CD14-positive monocyte (primary cell): ENCODE results near the gene PDLIM4. TPM values are rescaled to one million over a fixed set of nuclear protein-coding genes. Genes with fewer than 3 reads are reported as not detected.

Experiments used
- DNase-seq, 3 donors: peaks; one replicate each; pipeline ENCODE4 v3.0.0-alpha.2; 2011 to 2022
- H2AFZ ChIP-seq: 2 replicates; pipeline ENCODE4 v1.6.0; 2012; ENCODE audit warnings: mild to moderate bottlenecking, low read depth, low read length, inconsistent platforms; ENCODE audit not compliant: insufficient read depth, poor library complexity, severe bottlenecking
- H3K27ac ChIP-seq, 2 donors: 1 replicate in 1 of 2; 2 replicates in 1 of 2; pipeline ENCODE4 v1.5.1; 2012 to 2013; ENCODE audit warnings: low read length in 2 of 2, control low read depth in 1 of 2, inconsistent platforms in 1 of 2, low read depth in 1 of 2, mild to moderate bottlenecking in 1 of 2
- H3K27me3 ChIP-seq, 2 donors: one replicate each; pipeline versions ENCODE4 v1.6.0 to v1.6.1; 2011 to 2013; ENCODE audit warnings: low read length in 2 of 2; ENCODE audit not compliant: control insufficient read depth in 2 of 2, insufficient read depth in 2 of 2
- H3K36me3 ChIP-seq, 2 donors: replicated peaks in 1 of 2; 1 replicate in 1 of 2; 2 replicates in 1 of 2; pipeline versions ENCODE4 v1.5.1 to v1.6.1; 2012 to 2013; ENCODE audit warnings: low read length in 2 of 2, control low read depth in 1 of 2, inconsistent platforms in 1 of 2, mild to moderate bottlenecking in 1 of 2; ENCODE audit not compliant: insufficient read depth in 2 of 2, control insufficient read depth in 1 of 2
- H3K4me1 ChIP-seq, 2 donors: 1 replicate in 1 of 2; 2 replicates in 1 of 2; pipeline versions ENCODE4 v1.5.1 to v1.6.1; 2012 to 2013; ENCODE audit warnings: low read length in 2 of 2, control low read depth in 1 of 2, inconsistent platforms in 1 of 2, mild to moderate bottlenecking in 1 of 2, moderate library complexity in 1 of 2; ENCODE audit not compliant: insufficient read depth in 2 of 2, control insufficient read depth in 1 of 2
- H3K4me2 ChIP-seq: replicated peaks from 2 replicates; pipeline ENCODE3; 2012; ENCODE audit warnings: low read length, moderate library complexity, mild to moderate bottlenecking; ENCODE audit not compliant: poor library complexity, severe bottlenecking; ENCODE audit errors: extremely low read depth
- H3K4me3 ChIP-seq, 3 experiments: fragments of 200-600 bp in 1 of 3; sonication (generic) in 1 of 3; replicated peaks in 1 of 3; 1 replicate in 2 of 3; 2 replicates in 1 of 3; pipeline ENCODE4 v1.5.1; 2011 to 2013; ENCODE audit warnings: low read length in 3 of 3, mild to moderate bottlenecking in 3 of 3, control low read depth in 2 of 3, low read depth in 2 of 3, inconsistent platforms in 1 of 3, moderate library complexity in 1 of 3
- H3K79me2 ChIP-seq: 2 replicates; pipeline ENCODE4 v1.6.0; 2012; ENCODE audit warnings: mild to moderate bottlenecking, control low read depth, inconsistent platforms, low read length, moderate library complexity; ENCODE audit not compliant: insufficient read depth
- H3K9ac ChIP-seq: 2 replicates; pipeline ENCODE4 v1.6.0; 2017; ENCODE audit warnings: low read length, mild to moderate bottlenecking; ENCODE audit not compliant: insufficient read depth, poor library complexity, severe bottlenecking
- H3K9me3 ChIP-seq, 2 donors: replicated peaks in 1 of 2; 1 replicate in 1 of 2; 2 replicates in 1 of 2; pipeline versions ENCODE4 v1.5.1 to v1.6.1; 2012 to 2013; ENCODE audit warnings: low read length in 2 of 2, control low read depth in 1 of 2; ENCODE audit not compliant: control insufficient read depth in 1 of 2, insufficient read depth in 1 of 2
- H4K20me1 ChIP-seq: 2 replicates; pipeline ENCODE4 v1.6.0; 2012; ENCODE audit warnings: mild to moderate bottlenecking, low read length, control low read depth, moderate library complexity; ENCODE audit not compliant: insufficient read depth
- H3K27ac Mint-ChIP-seq, 7 donors: one replicate each; pipeline ENCODE4 v1.8.0; 2020; ENCODE audit warnings: mild to moderate bottlenecking in 7 of 7, mixed read lengths in 7 of 7, moderate library complexity in 6 of 7, inconsistent platforms in 2 of 7
- H3K27me3 Mint-ChIP-seq, 3 donors: one replicate each; pipeline ENCODE4 v1.8.0; 2021 to 2022; ENCODE audit warnings: low read depth in 3 of 3, mild to moderate bottlenecking in 3 of 3, mixed read lengths in 3 of 3, moderate library complexity in 3 of 3, inconsistent platforms in 1 of 3
- H3K36me3 Mint-ChIP-seq, 2 donors: one replicate each; pipeline ENCODE4 v1.8.0; 2020; ENCODE audit warnings: mixed read lengths in 2 of 2, inconsistent platforms in 1 of 2, mild to moderate bottlenecking in 1 of 2
- H3K4me1 Mint-ChIP-seq: one replicate; pipeline ENCODE4 v1.8.0; 2020; ENCODE audit warnings: mild to moderate bottlenecking, mixed read lengths
- H3K4me3 Mint-ChIP-seq, 2 donors: one replicate each; pipeline ENCODE4 v1.8.0; 2020; ENCODE audit warnings: mild to moderate bottlenecking in 2 of 2, mixed read lengths in 2 of 2, moderate library complexity in 1 of 2
- H3K9me3 Mint-ChIP-seq, 7 donors: one replicate each; pipeline ENCODE4 v1.8.0; 2020 to 2022; ENCODE audit warnings: mixed read lengths in 7 of 7, mild to moderate bottlenecking in 6 of 7, moderate library complexity in 6 of 7, inconsistent platforms in 2 of 7
- CTCF ChIP-seq: fragments of 200-600 bp; IDR thresholded peaks from one replicate; pipeline ENCODE4 v1.8.0; 2022; ENCODE audit warnings: antibody characterized with exemption, mild to moderate bottlenecking
- WGBS: methylation state at CpG from one replicate; pipeline ENCODE4 v1.1.5; 2013; ENCODE audit warnings: missing lambda C conversion rate; ENCODE audit not compliant: insufficient coverage; 5-methylcytosine and 5-hydroxymethylcytosine counted together
- intact Hi-C, 2 donors: fragments of 100-400 bp; cut with micrococcal nuclease; formaldehyde crosslinking; loops; one replicate each; pipeline versions ENCODE4 v1.15.0 to v1.15.1; 2023
- polyA plus RNA-seq, 3 donors: library from polyadenylated mRNA; depleted of rRNA in 1 of 3; unstranded in 2 of 3; stranded (reverse) in 1 of 3; fragments of 300-500 nt in 2 of 3; fragments of >200 nt in 1 of 3; fragmentation: Illumina TruSeq in 2 of 3; gene quantifications; 1 replicate in 2 of 3; 2 replicates in 1 of 3; pipeline ENCODE4 v1.2.3, GENCODE V29; 2012 to 2021

PDLIM4 gene
- polyA plus RNA-seq, 3 donors: not detected

- Histone ChIP-seq H3K36me3 (no peaks in the 10 kb centered on the region), H3K9me3 (no peaks in the 10 kb centered on the region), H3K79me2 (no peaks in the 10 kb centered on the region), H3K4me3 (no peak overlapping the region), H4K20me1 (peaks cover 28% of the 10 kb centered on the region), H2AFZ (no peak overlapping the region), H3K27ac (peak overlapping the region; percentile 6 to 26), H3K4me2 (no peak overlapping the region), H3K4me1 (peaks cover 16 to 30% of the 10 kb centered on the region in 2 donors), H3K9ac (no peak overlapping the region), H3K27me3 (no peaks in the 10 kb centered on the region)
- H3K36me3 Mint-ChIP-seq: peaks cover 0 to 7% of the 10 kb centered on the region in 2 donors
- H3K27ac Mint-ChIP-seq: peak overlapping the region; percentile 28 to 86 (median 65)
- intact Hi-C loops: no loop called here
- no peak overlapping the region for H3K4me3 Mint-ChIP-seq
- peaks cover 31% of the 10 kb centered on the region for H3K4me1 Mint-ChIP-seq
- 93% methylated on average over 1 of the region's 5 CpGs for WGBS
- TF ChIP-seq CTCF: no peak
- peaks cover 0 to 4% (median 2%) of the 10 kb centered on the region in 3 donors for H3K27me3 Mint-ChIP-seq
- DNase-seq: no peak
- peaks cover 0 to 11% (median 4%) of the 10 kb centered on the region in 7 donors for H3K9me3 Mint-ChIP-seq
Observed at GRCh38 chr5:132280371-132281240, 23.1 kb downstream of the PDLIM4 start.

- H3K4me3 Mint-ChIP-seq: no peak overlapping the region
- peaks cover 0 to 11% (median 4%) of the 10 kb centered on the region in 7 donors for H3K9me3 Mint-ChIP-seq
- TF ChIP-seq CTCF: peak; percentile 15
- intact Hi-C loops: no loop called here
- DNase-seq: no peak
- Histone ChIP-seq H3K27me3 (no peaks in the 10 kb centered on the region), H4K20me1 (peaks cover 36% of the 10 kb centered on the region), H3K79me2 (peaks cover 12% of the 10 kb centered on the region), H3K4me3 (no peak overlapping the region), H2AFZ (no peak overlapping the region), H3K9ac (no peak overlapping the region), H3K9me3 (no peaks in the 10 kb centered on the region), H3K27ac (no peak overlapping the region), H3K4me2 (no peak overlapping the region), H3K4me1 (peaks cover 16 to 30% of the 10 kb centered on the region in 2 donors), H3K36me3 (peaks cover 0 to 6% of the 10 kb centered on the region in 2 donors)
- H3K36me3 Mint-ChIP-seq: peaks cover 5 to 14% of the 10 kb centered on the region in 2 donors
- H3K4me1 Mint-ChIP-seq: peaks cover 31% of the 10 kb centered on the region
- no peak overlapping the region for H3K27ac Mint-ChIP-seq
- H3K27me3 Mint-ChIP-seq: peaks cover 0 to 4% (median 0%) of the 10 kb centered on the region in 3 donors
- 100% methylated on average over 6 of the region's 9 CpGs for WGBS
Observed at GRCh38 chr5:132281856-132282614, 24.5 kb downstream of the PDLIM4 start.
